GM23338 (cell line): ENCODE measurements around the gene ERF. TPM values are rescaled to one million over a fixed set of nuclear protein-coding genes. Genes with fewer than 3 reads are reported as not detected.

Source experiments
- ATAC-seq: fragments of 200-7000 bp; cut with Tn5 transposase; 3 replicates; pipeline ENCODE4 v1.9.1; 2020
- DNase-seq: peaks from one replicate; pipeline ENCODE4 v3.0.0-alpha.2; 2015; ENCODE audit warnings: low spot score
- H2AFZ ChIP-seq: fragments of 200-600 bp; sonication (generic); 2 replicates; pipeline ENCODE4 v1.8.0; 2016; ENCODE audit warnings: antibody characterized with exemption, mild to moderate bottlenecking, moderate library complexity
- H3F3A ChIP-seq: fragments of 200-600 bp; sonication (generic); replicated peaks from 2 replicates; pipeline ENCODE4 v1.8.0; 2017; ENCODE audit warnings: antibody characterized with exemption, mixed run types, low read depth
- H3K27ac ChIP-seq: fragments of 200-600 bp; sonication (generic); 2 replicates; pipeline ENCODE4 v1.6.1; 2016; ENCODE audit warnings: low read depth
- H3K27me3 ChIP-seq: fragments of 200-600 bp; sonication (generic); 2 replicates; pipeline ENCODE4 v1.8.0; 2016; ENCODE audit warnings: mild to moderate bottlenecking, mixed run types, moderate library complexity; ENCODE audit not compliant: insufficient read depth
- H3K36me3 ChIP-seq: fragments of 200-600 bp; sonication (generic); 2 replicates; pipeline ENCODE4 v1.8.0; 2016; ENCODE audit warnings: mild to moderate bottlenecking; ENCODE audit not compliant: insufficient read depth
- H3K4me1 ChIP-seq: fragments of 200-600 bp; sonication (generic); 2 replicates; pipeline ENCODE4 v1.8.0; 2016; ENCODE audit warnings: mild to moderate bottlenecking, moderate library complexity; ENCODE audit not compliant: insufficient read depth
- H3K4me2 ChIP-seq: fragments of 200-600 bp; sonication (generic); 2 replicates; pipeline ENCODE4 v1.7.1; 2017; ENCODE audit warnings: mixed run types
- H3K4me3 ChIP-seq: fragments of 200-600 bp; sonication (generic); 2 replicates; pipeline ENCODE4 v1.6.1; 2016; ENCODE audit warnings: mixed run types
- H3K79me2 ChIP-seq: fragments of 200-600 bp; sonication (generic); replicated peaks from 2 replicates; pipeline ENCODE4 v1.8.0; 2017; ENCODE audit warnings: mild to moderate bottlenecking; ENCODE audit not compliant: insufficient read depth
- H3K9me2 ChIP-seq: fragments of 200-600 bp; sonication (generic); 2 replicates; pipeline ENCODE4 v1.8.0; 2017; ENCODE audit not compliant: insufficient read depth
- H4K20me1 ChIP-seq: fragments of 200-600 bp; sonication (generic); replicated peaks from 2 replicates; pipeline ENCODE4 v1.8.0; 2017; ENCODE audit warnings: mild to moderate bottlenecking; ENCODE audit not compliant: insufficient read depth
- H3K27ac Mint-ChIP-seq: 2 replicates; pipeline ENCODE4 v1.8.0; 2020; ENCODE audit warnings: inconsistent platforms, mild to moderate bottlenecking, moderate library complexity, mixed read lengths
- H3K27me3 Mint-ChIP-seq: 3 replicates; pipeline ENCODE4 v1.8.0; 2022; ENCODE audit warnings: low read depth, mild to moderate bottlenecking, moderate library complexity, mixed read lengths, inconsistent platforms; ENCODE audit not compliant: insufficient read depth, poor library complexity
- H3K36me3 Mint-ChIP-seq: 3 replicates; pipeline ENCODE4 v1.8.0; 2021; ENCODE audit warnings: low read depth, mild to moderate bottlenecking, inconsistent platforms, moderate library complexity, mixed read lengths
- H3K4me1 Mint-ChIP-seq: 3 replicates; pipeline ENCODE4 v1.8.0; 2020; ENCODE audit warnings: mild to moderate bottlenecking, inconsistent platforms, mixed read lengths
- H3K4me3 Mint-ChIP-seq: 3 replicates; pipeline ENCODE4 v1.8.0; 2021; ENCODE audit warnings: moderate library complexity, mild to moderate bottlenecking, inconsistent platforms, mixed read lengths
- H3K9me3 Mint-ChIP-seq: 3 replicates; pipeline ENCODE4 v1.8.0; 2020; ENCODE audit warnings: moderate library complexity, mild to moderate bottlenecking, inconsistent platforms, mixed read lengths
- CREB1 ChIP-seq: fragments of 250-450 bp; sonication (Bioruptor Pico); IDR thresholded peaks from 2 replicates; pipeline ENCODE4 v1.5.0; 2020; ENCODE audit warnings: low read depth, mild to moderate bottlenecking, moderate library complexity
- ETS1 ChIP-seq: IDR thresholded peaks from 2 replicates; pipeline ENCODE4 v1.6.1; 2016; ENCODE audit warnings: antibody characterized with exemption
- EZH2 ChIP-seq: fragments of 200-600 bp; sonication (generic); IDR thresholded peaks from one replicate; pipeline ENCODE4 v1.8.0; 2017; ENCODE audit warnings: antibody characterized with exemption, mild to moderate bottlenecking, low read depth; ENCODE audit not compliant: unreplicated experiment
- NANOG ChIP-seq: IDR thresholded peaks from 2 replicates; pipeline ENCODE4 v1.6.1; 2016; ENCODE audit warnings: antibody characterized with exemption, borderline replicate concordance
- POLR2AphosphoS5 ChIP-seq: IDR thresholded peaks from 2 replicates; pipeline ENCODE4 v1.6.1; 2016; ENCODE audit warnings: antibody characterized with exemption, low read depth
- REST ChIP-seq: IDR thresholded peaks from one replicate; pipeline ENCODE4 v1.6.1; 2018; ENCODE audit warnings: antibody characterized with exemption; ENCODE audit not compliant: unreplicated experiment
- STAT1 ChIP-seq: IDR thresholded peaks from one replicate; pipeline ENCODE4 v1.6.1; 2016; ENCODE audit warnings: antibody characterized with exemption; ENCODE audit not compliant: unreplicated experiment
- ZNF462 ChIP-seq: fragments of 250-450 bp; sonication (Bioruptor Pico); IDR thresholded peaks from 2 replicates; pipeline ENCODE4 v1.5.0; 2020; ENCODE audit warnings: mild to moderate bottlenecking, moderate library complexity
- long read RNA-seq: library from polyadenylated mRNA; unstranded; transcript quantifications from one replicate; pipeline ENCODE4 v2.0.0, GENCODE V29; 2020; ENCODE audit not compliant: unreplicated experiment
- polyA plus RNA-seq: library from polyadenylated mRNA; unstranded; fragments of >200 nt; fragmentation: Nextera tagmentation; extraction: Ambion mirVana; gene quantifications from 2 replicates; pipeline ENCODE4 v1.2.1, GENCODE V29; 2016
- total RNA-seq: library from RNA; depleted of rRNA; stranded (reverse); fragments of >200 nt; shearing (Covaris generic); gene quantifications from 2 replicates; pipeline ENCODE4 v1.2.3, GENCODE V29; 2014; rRNA removed

The ERF gene
- total RNA-seq (49.0 and 49.4 TPM in 2 replicates), polyA plus RNA-seq (29.4 and 30.4 TPM in 2 replicates)
- long read RNA-seq, result 0 reads

GRCh38 chr19:42254850-42255765 is at the start of gene ERF:
Gene ERF, minus strand, starts transcription at chr19:42255128. Its CDS starts 129 bp downstream, at chr19:42254999.
- H3K4me3 Mint-ChIP-seq, result peak within 1 kb of the TSS; percentile 71
- peak; percentile 92 for TF ChIP-seq CREB1 (CRISPR knock-in tag)
- no peak for TF ChIP-seq NANOG
- TF ChIP-seq STAT1, result no peak
- TF ChIP-seq EZH2, result no peak
- peak; percentile 76 for TF ChIP-seq POLR2AphosphoS5
- Histone ChIP-seq H3K4me2 (peak within 1 kb of the TSS; percentile 99), H2AFZ (peak within 1 kb of the TSS; percentile 89; the same call in 1 of the 2 replicates), H3K9me2 (no peaks in the 10 kb centered on the region), H3K4me3 (peak within 1 kb of the TSS; percentile 96), H3F3A (peaks cover 17% of the 10 kb centered on the region), H3K27me3 (peaks cover 17% of the 10 kb centered on the region), H3K27ac (peak within 1 kb of the TSS; percentile 98), H3K36me3 (no peaks in the 10 kb centered on the region), H3K79me2 (peaks cover 34% of the 10 kb centered on the region), H4K20me1 (no peaks in the 10 kb centered on the region; the same call in 1 of the 2 replicates), H3K4me1 (peaks cover 27% of the 10 kb centered on the region)
- peaks cover 35% of the 10 kb centered on the region for H3K27me3 Mint-ChIP-seq
- DNase-seq (peak; percentile 95), ATAC-seq (peak; percentile 40)
- no peak within 1 kb of the TSS; the same call in 1 of the 2 replicates for H3K27ac Mint-ChIP-seq
- no peaks in the 10 kb centered on the region; the same call in 1 of the 3 replicates for H3K9me3 Mint-ChIP-seq
- H3K36me3 Mint-ChIP-seq, result peaks cover 4% of the 10 kb centered on the region; the same call in 1 of the 3 replicates
- H3K4me1 Mint-ChIP-seq, result peaks cover 30% of the 10 kb centered on the region

GRCh38 chr19:42303876-42304275 is 48.9 kb upstream of the ERF start:
- peaks cover 14% of the 10 kb centered on the region for H3F3A ChIP-seq
- H3K9me3 Mint-ChIP-seq, result no peaks in the 10 kb centered on the region; the same call in 2 of the 3 replicates

More at GRCh38 chr19:42303876-42304275, 48.9 kb upstream of the ERF start:
- no peak overlapping the region for H2AFZ ChIP-seq
- H3K4me2 ChIP-seq, result no peak overlapping the region; the same call in 1 of the 2 replicates
- DNase-seq, result no peak
- H3K4me1 ChIP-seq, result peaks cover 15% of the 10 kb centered on the region
- H3K36me3 ChIP-seq, result no peaks in the 10 kb centered on the region
- peaks cover 9% of the 10 kb centered on the region for H3K79me2 ChIP-seq
- H3K4me3 ChIP-seq, result no peak overlapping the region
- H3K4me1 Mint-ChIP-seq, result peaks cover 22% of the 10 kb centered on the region
- H3K27ac ChIP-seq, result no peak overlapping the region
- H3K9me2 ChIP-seq, result 0 out of 2 replicates have a peak, but pooled peaks cover 4% of the 10 kb centered on the region
- peaks cover 9% of the 10 kb centered on the region for H3K36me3 Mint-ChIP-seq
- ATAC-seq, result no peak
- TF ChIP-seq CREB1 (CRISPR knock-in tag), result no peak
- TF ChIP-seq ZNF462 (CRISPR knock-in tag), result no peak
- no peak for TF ChIP-seq ETS1
- no peak for TF ChIP-seq REST
- TF ChIP-seq NANOG, result no peak
- H3K27me3 Mint-ChIP-seq, result peaks cover 22% of the 10 kb centered on the region
- H3K4me3 Mint-ChIP-seq, result peak overlapping the region; percentile 92; the same call in 1 of the 3 replicates
- no peaks in the 10 kb centered on the region for H3K27me3 ChIP-seq
- no peaks in the 10 kb centered on the region; the same call in 1 of the 2 replicates for H4K20me1 ChIP-seq
- H3K27ac Mint-ChIP-seq, result no peak overlapping the region
